Vagina (tissue), 2 donors: Measurements from ENCODE around the gene APLF. TPM values are rescaled to one million over a fixed set of nuclear protein-coding genes. Genes with fewer than 3 reads are reported as not detected.
"Not testable (repeated sequence)": the region's sequence is repeated elsewhere in the genome, so short reads cannot be mapped to it uniquely, and the experiment has no call there.

ENCODE experiments used
- DNase-seq, 2 donors: peaks; one replicate each; pipeline ENCODE4 v3.0.0-alpha.2; 2017; ENCODE audit errors: extremely low spot score in 2 of 2
- H3K27ac ChIP-seq: fragments of 200-600 bp; sonication (generic); one replicate; pipeline ENCODE4 v1.5.1; 2019
- H3K27me3 ChIP-seq: fragments of 200-600 bp; sonication (generic); one replicate; pipeline ENCODE4 v1.5.1; 2019
- H3K36me3 ChIP-seq, 2 donors: fragments of 200-600 bp; sonication (generic); one replicate each; pipeline ENCODE4 v1.5.1; 2017 to 2019
- H3K4me1 ChIP-seq: fragments of 200-600 bp; sonication (generic); one replicate; pipeline ENCODE4 v1.5.1; 2019
- H3K4me3 ChIP-seq, 2 donors: fragments of 200-600 bp; sonication (generic); 1 replicate in 1 of 2; 2 replicates in 1 of 2; pipeline ENCODE4 v1.5.1; 2016 to 2019
- H3K9me3 ChIP-seq: fragments of 200-600 bp; sonication (generic); one replicate; pipeline ENCODE4 v1.5.1; 2019
- POLR2A ChIP-seq, 2 donors: fragments of 450-650 bp; IDR thresholded peaks; one replicate each; pipeline ENCODE4 v1.6.1; 2017; ENCODE audit warnings: antibody characterized with exemption in 2 of 2, mild to moderate bottlenecking in 2 of 2, moderate library complexity in 2 of 2
- POLR2AphosphoS5 ChIP-seq, 2 donors: sonication (generic); formaldehyde crosslinking; IDR thresholded peaks; one replicate each; pipeline ENCODE4 v1.9.0; 2017; ENCODE audit warnings: antibody characterized with exemption in 2 of 2, mild to moderate bottlenecking in 2 of 2, low read depth in 1 of 2; ENCODE audit not compliant: insufficient read depth in 1 of 2
- intact Hi-C: fragments of 100-400 bp; cut with DNase I; formaldehyde crosslinking; loops from one replicate; pipeline ENCODE4 v1.15.1; 2023
- total RNA-seq: library from RNA; depleted of rRNA; stranded (reverse); fragments of >200 nt; gene quantifications from one replicate; pipeline ENCODE4 v1.2.3, GENCODE V29; 2016
- TF ChIP-seq, protein P1 (sequence below), 3 experiments: fragments of 450-650 bp in 2 of 3; fragments of 200-600 bp in 1 of 3; sonication (generic) in 1 of 3; IDR thresholded peaks; one replicate each; pipeline ENCODE4 v1.5.1; 2017 to 2019; ENCODE audit warnings: antibody characterized with exemption in 3 of 3, mild to moderate bottlenecking in 2 of 3, moderate library complexity in 2 of 3

Gene APLF
- total RNA-seq, 1 donor from 2014 or later = 18.7 TPM

DNA sequence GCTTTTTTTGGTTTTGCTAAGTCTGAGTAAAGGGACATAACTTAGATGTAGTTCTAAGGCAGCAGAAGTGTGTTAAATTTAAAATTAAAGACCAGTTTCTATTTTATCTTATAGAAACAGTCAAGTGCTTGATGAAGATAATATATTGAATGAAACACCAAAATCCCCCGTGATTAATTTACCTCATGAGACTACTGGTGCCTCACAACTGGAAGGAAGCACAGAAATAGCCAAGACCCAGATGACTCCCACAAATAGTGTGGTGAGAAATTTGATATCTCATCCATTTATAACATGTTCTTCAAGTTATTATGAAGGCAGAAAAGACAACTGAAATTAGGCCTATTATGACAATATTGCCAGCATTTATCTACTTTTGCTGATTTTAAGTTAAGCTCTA, 45.6 kb downstream of the APLF start:
- Histone ChIP-seq H3K36me3 (no peaks in the 10 kb centered on the region), H3K4me1 (no peaks in the 10 kb centered on the region), H3K27me3 (no peaks in the 10 kb centered on the region), H3K4me3 (no peak overlapping the region), H3K27ac (no peak overlapping the region), H3K9me3 (no peaks in the 10 kb centered on the region)
- TF ChIP-seq POLR2A (IDR thresholded peaks at IDR 0.05) = no peak
- TF ChIP-seq, protein P1, sequence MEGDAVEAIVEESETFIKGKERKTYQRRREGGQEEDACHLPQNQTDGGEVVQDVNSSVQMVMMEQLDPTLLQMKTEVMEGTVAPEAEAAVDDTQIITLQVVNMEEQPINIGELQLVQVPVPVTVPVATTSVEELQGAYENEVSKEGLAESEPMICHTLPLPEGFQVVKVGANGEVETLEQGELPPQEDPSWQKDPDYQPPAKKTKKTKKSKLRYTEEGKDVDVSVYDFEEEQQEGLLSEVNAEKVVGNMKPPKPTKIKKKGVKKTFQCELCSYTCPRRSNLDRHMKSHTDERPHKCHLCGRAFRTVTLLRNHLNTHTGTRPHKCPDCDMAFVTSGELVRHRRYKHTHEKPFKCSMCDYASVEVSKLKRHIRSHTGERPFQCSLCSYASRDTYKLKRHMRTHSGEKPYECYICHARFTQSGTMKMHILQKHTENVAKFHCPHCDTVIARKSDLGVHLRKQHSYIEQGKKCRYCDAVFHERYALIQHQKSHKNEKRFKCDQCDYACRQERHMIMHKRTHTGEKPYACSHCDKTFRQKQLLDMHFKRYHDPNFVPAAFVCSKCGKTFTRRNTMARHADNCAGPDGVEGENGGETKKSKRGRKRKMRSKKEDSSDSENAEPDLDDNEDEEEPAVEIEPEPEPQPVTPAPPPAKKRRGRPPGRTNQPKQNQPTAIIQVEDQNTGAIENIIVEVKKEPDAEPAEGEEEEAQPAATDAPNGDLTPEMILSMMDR (IDR thresholded peaks at IDR 0.05) = no peak
- TF ChIP-seq POLR2AphosphoS5 (IDR thresholded peaks at IDR 0.05; ENCODE audit: insufficient read depth in 1 of 2, low read depth in 1 of 2) = no peak
- no peak for DNase-seq
- intact Hi-C loops = no loop called here

DNA sequence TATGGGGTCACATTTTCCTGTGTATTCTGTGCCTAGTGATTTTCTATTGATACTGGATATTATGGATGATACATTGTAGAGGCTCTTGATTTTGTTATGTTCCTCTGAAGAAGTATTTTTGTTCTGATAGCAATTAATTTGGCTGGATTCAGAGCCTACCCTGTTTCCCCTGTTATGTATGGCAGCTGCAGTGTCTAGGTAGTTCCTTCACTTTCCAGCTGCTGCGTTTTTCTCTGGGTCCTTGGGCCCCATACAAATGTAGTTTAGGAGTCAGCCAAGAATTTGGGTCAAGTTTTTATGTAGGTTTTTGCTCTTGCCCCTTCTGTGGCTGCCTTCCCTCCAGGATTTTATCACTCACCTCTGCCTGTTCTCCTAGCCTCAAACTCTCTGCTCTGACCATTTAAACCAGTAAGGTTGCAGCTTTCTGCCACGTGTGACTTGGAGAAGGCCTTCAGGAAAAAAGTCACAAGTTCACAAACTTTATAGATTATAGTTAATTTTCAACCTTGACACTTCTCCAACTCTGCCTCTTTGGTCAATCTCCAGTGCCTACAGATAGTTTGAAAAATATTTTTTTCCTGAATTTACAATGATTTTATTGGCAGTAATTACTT, 47.0 kb downstream of the APLF start:
- TF ChIP-seq, protein P1 (IDR thresholded peaks at IDR 0.05) = no peak
- no peak for TF ChIP-seq POLR2AphosphoS5 (IDR thresholded peaks at IDR 0.05; ENCODE audit: insufficient read depth in 1 of 2, low read depth in 1 of 2)
- TF ChIP-seq POLR2A (IDR thresholded peaks at IDR 0.05) = no peak
- no peaks in the 10 kb centered on the region for H3K9me3 ChIP-seq

DNA sequence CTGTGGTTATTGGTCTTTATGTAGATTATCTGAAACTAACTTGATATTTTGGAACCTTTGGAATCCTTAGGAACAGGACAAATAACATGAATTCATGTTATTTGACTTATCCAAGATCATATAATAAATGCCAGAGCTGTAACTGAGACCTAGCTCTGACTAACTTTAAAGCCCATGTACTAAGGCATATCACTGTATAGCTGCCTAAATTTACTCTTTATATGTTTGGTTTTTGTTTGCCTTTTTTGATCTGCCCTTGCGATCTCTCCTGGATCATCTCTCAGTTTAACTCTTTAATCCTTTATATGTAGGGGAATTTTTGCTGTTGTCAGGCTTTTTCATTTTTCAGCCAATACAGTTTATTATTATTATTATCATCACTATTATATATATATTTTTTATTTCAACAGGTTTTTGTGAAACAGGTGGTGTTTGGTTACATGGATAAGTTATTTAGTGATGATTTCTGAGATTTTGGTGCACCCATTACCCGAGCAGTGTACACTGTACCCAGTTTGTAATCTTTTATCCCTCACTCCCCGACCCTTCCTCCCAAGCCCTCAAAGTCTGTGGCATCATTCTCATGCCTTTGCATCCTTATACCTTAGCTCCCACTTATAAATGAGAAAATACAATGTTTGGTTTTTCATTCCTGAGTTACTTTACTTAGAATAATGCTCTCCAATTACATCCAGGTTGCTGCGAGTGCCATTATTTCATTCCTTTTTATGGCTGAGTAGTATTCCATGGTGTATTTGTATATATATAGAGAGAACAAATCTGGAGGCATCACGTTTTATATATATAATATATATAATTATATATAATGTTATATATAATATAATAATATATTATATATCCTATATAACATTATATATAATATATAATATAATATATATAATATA, 48.9 kb downstream of the APLF start:
- Histone ChIP-seq H3K27ac (no peak overlapping the region), H3K36me3 (no peaks in the 10 kb centered on the region), H3K27me3 (no peaks in the 10 kb centered on the region), H3K4me1 (no peaks in the 10 kb centered on the region), H3K9me3 (no peaks in the 10 kb centered on the region), H3K4me3 (no peak overlapping the region)
- intact Hi-C loops = no loop called here
- DNase-seq = no peak
- TF ChIP-seq, protein P1 (IDR thresholded peaks at IDR 0.05) = no peak
- no peak for TF ChIP-seq POLR2A (IDR thresholded peaks at IDR 0.05)
- TF ChIP-seq POLR2AphosphoS5 (IDR thresholded peaks at IDR 0.05; ENCODE audit: insufficient read depth in 1 of 2, low read depth in 1 of 2) = no peak

More for the DNA sequence above, 47.0 kb downstream of the APLF start:
- no peak overlapping the region for H3K27ac ChIP-seq
- H3K4me1 ChIP-seq = no peaks in the 10 kb centered on the region
- intact Hi-C loops = no loop called here
- no peak for DNase-seq
- no peaks in the 10 kb centered on the region for H3K27me3 ChIP-seq
- no peak overlapping the region for H3K4me3 ChIP-seq
- no peaks in the 10 kb centered on the region for H3K36me3 ChIP-seq

DNA sequence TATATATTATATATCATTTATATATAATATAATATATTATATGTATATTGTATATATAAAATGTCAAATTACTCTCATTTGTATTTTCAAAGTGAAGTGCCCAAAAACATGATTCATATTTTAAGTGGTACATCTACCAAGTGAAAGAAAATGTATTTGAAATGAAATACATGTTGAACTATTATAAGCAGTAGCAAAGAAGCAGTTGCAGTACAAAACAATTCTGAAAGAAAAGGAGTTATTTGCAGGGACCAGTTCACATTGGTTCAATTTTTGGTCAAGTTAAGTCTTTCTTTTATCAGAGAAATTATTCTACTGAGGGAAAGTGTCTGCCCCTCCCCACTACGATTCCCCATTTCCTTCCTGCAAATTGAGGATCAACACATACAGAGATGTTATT, 51.9 kb downstream of the APLF start:
- H3K27ac ChIP-seq = no peak overlapping the region
- intact Hi-C loops = no loop called here
- TF ChIP-seq POLR2AphosphoS5 (IDR thresholded peaks at IDR 0.05; ENCODE audit: insufficient read depth in 1 of 2, low read depth in 1 of 2) (no peak), POLR2A (IDR thresholded peaks at IDR 0.05) (no peak)
- TF ChIP-seq, protein P1 (IDR thresholded peaks at IDR 0.05) = no peak
- H3K27me3 ChIP-seq = no peaks in the 10 kb centered on the region
- H3K36me3 ChIP-seq = no peaks in the 10 kb centered on the region
- no peaks in the 10 kb centered on the region for H3K4me1 ChIP-seq
- H3K9me3 ChIP-seq = no peaks in the 10 kb centered on the region
- H3K4me3 ChIP-seq = no peak overlapping the region
- no peak for DNase-seq

DNA sequence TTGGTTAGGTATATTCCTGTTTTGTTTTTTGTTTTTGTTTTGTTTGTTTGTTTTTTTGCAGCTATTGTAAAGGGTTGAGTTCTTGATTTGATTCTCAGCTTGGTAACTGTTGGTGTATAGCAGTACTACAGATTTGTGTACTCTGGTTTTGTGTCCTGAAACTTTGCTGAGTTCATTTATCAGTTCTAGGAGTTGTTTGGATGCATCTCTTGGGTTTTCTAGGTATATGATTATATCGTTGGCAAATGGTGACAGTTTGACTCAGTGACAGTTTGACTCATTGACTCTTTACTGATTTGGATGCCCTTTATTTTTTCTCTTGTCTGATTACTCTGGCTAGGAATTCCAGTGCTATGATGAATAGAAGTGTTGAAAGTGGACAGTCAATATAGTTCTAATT, 53.7 kb downstream of the APLF start:
- intact Hi-C loops = no loop called here
- no peaks in the 10 kb centered on the region for H3K27me3 ChIP-seq
- no peak overlapping the region for H3K4me3 ChIP-seq
- no peaks in the 10 kb centered on the region for H3K9me3 ChIP-seq
- TF ChIP-seq POLR2AphosphoS5 (IDR thresholded peaks at IDR 0.05; ENCODE audit: insufficient read depth in 1 of 2, low read depth in 1 of 2) (no peak), POLR2A (IDR thresholded peaks at IDR 0.05) (no peak)
- TF ChIP-seq, protein P1 (IDR thresholded peaks at IDR 0.05) = no peak
- no peak overlapping the region for H3K27ac ChIP-seq
- no peaks in the 10 kb centered on the region for H3K36me3 ChIP-seq
- no peaks in the 10 kb centered on the region for H3K4me1 ChIP-seq
- no peak for DNase-seq

DNA sequence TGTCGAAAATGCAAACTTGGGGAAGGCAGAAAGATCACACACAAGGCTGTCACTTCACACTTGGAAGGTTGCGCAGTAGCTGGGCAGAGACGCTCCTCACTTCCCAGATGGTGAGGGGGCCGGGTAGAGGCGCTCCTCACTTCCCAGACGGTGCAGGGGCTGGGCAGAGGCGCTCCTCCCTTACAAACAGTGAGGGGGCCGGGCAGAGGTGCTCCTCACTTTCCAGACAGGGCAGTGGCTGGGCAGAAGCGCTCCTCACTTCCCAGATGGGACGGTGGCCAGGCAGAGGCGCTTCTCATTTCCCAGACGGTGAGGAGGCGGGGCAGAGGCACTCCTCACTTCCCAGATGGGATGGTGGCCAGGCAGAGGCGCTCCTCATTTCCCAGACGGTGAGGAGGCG, 59.6 kb downstream of the APLF start:
- H3K27ac ChIP-seq, H3K4me3 ChIP-seq, H3K4me1 ChIP-seq, H3K9me3 ChIP-seq, intact Hi-C loops, H3K27me3 ChIP-seq, H3K36me3 ChIP-seq, DNase-seq: not testable (repeated sequence)

DNA sequence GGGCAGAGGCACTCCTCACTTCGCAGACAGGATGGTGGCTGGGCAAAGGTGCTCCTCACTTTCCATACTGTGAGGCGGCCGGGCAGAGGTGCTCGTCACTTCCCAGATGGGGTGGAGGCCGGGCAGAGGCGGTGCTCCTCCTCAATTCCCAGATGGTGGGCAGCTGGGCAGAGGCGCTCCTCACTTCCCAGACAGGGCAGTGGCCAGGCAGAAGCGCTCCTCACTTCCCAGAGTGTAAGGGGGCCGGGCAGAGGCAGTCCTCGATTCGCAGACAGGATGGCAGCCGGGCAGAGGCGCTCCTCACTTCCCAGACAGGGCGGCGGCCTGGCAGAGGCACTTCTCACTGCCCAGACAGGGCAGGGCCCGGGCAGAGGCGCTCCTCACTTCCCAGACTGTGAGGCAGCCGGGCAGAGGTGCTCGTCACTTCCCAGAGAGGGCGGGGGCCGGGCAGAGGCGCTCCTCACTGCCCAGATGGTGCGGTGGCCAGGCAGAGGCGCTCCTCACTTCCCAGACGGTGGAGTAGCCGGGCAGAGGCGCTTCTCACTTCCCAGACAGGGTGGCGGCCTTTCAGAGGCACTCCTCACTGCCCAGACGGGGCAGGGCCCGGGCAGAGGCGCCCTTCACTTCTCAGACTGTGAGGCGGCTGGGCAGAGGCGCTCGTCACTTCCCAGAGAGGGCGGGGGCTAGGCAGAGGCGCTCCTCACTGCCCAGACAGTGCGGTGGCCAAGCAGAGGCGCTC, 60.1 kb downstream of the APLF start:
- H3K9me3 ChIP-seq, H3K36me3 ChIP-seq, H3K27me3 ChIP-seq, H3K4me3 ChIP-seq, DNase-seq, intact Hi-C loops, H3K4me1 ChIP-seq, H3K27ac ChIP-seq: not testable (repeated sequence)
